Brain microvascular endothelial cell (primary cell): Measurements from ENCODE around the gene CCDC47.

Experiments
- DNase-seq: peaks from one replicate; pipeline ENCODE4 v3.0.0-alpha.2; 2020
- H3K27ac ChIP-seq: fragments of 250-450 bp; sonication (Bioruptor Pico); 2 replicates; pipeline ENCODE4 v1.5.1; 2020; ENCODE audit warnings: mild to moderate bottlenecking, moderate library complexity
- H3K27me3 ChIP-seq: fragments of 250-450 bp; sonication (Bioruptor Pico); replicated peaks from 2 replicates; pipeline ENCODE4 v1.5.1; 2020; ENCODE audit warnings: mild to moderate bottlenecking
- H3K36me3 ChIP-seq: fragments of 250-450 bp; sonication (Bioruptor Pico); replicated peaks from 2 replicates; pipeline ENCODE4 v1.5.1; 2020; ENCODE audit warnings: mild to moderate bottlenecking
- H3K4me3 ChIP-seq: 2 replicates; pipeline ENCODE4 v1.5.1; 2011; ENCODE audit warnings: low read depth, mild to moderate bottlenecking, control low read depth, low read length, moderate library complexity
- in situ Hi-C: cut with HindIII; loops from 2 replicates; pipeline ENCODE4 v1.10.0; 2017; ENCODE audit warnings: low sequenced_read_pairs, low pct_ligation_motif_present
- TF ChIP-seq, protein P1 (sequence below): IDR thresholded peaks from 2 replicates; pipeline ENCODE4 v1.5.1; 2011; ENCODE audit warnings: low read depth, mild to moderate bottlenecking, moderate library complexity, low read length, control low read depth, inconsistent platforms; ENCODE audit errors: missing control alignments

Gene CCDC47

DNA sequence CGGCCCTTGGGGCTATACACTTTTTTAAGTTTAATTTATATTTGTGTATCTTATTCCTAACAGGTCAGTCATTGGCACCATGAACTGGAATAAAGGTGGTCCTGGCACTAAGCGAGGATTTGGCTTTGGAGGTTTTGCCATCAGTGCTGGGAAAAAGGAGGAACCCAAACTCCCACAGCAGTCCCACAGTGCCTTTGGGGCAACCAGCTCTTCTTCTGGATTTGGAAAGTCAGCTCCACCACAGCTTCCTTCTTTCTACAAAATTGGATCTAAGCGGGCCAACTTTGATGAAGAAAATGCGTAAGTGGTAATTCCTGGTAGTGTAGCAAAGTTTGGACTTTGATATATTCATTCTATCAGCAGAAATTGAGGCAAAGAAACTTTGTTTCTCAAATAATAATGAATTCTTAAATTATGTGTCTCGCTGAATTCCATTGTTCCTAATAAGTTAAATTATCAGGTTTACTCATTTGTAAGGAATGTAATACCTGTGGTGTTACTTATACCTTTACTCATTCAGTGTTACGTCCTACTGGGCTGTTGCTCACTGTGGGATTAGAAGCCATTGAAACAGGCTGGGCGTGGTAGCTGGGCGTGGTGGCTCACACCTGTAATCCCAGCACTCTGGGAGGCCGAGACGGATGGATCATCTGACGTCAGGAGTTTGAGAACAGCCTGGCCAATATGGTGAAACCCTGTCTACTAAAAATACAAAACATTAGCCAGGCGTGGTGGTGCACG is 13.7 kb upstream of the CCDC47 start:
- H3K4me3 ChIP-seq: no peak overlapping the region
- in situ Hi-C loops: no loop called here
- H3K27ac ChIP-seq: no peak overlapping the region
- no peak for DNase-seq
- TF ChIP-seq, protein P1, sequence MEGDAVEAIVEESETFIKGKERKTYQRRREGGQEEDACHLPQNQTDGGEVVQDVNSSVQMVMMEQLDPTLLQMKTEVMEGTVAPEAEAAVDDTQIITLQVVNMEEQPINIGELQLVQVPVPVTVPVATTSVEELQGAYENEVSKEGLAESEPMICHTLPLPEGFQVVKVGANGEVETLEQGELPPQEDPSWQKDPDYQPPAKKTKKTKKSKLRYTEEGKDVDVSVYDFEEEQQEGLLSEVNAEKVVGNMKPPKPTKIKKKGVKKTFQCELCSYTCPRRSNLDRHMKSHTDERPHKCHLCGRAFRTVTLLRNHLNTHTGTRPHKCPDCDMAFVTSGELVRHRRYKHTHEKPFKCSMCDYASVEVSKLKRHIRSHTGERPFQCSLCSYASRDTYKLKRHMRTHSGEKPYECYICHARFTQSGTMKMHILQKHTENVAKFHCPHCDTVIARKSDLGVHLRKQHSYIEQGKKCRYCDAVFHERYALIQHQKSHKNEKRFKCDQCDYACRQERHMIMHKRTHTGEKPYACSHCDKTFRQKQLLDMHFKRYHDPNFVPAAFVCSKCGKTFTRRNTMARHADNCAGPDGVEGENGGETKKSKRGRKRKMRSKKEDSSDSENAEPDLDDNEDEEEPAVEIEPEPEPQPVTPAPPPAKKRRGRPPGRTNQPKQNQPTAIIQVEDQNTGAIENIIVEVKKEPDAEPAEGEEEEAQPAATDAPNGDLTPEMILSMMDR: no peak
- peaks cover 50% of the 10 kb centered on the region for H3K36me3 ChIP-seq
- no peaks in the 10 kb centered on the region for H3K27me3 ChIP-seq

DNA sequence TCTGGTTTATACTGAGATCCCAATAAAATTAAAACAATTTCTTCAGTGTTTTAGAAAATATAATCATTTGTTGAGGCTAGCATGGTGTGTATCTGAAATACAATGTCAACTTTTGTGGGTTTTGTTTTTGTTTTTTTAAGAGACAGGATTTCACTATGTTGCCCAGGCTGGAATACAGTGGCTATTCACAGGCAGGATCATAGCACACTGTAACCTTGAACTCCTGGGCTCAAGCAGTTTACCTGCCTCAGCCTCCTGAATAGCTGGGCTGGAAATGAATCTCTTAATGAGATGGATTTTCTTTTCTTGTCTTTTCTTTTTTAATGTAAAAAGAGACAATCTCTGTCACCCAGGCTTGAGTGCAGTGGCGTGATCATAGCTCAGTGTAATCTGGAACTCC is 12.7 kb upstream of the CCDC47 start:
- TF ChIP-seq, protein P1: no peak
- Histone ChIP-seq H3K4me3 (no peak overlapping the region), H3K36me3 (peaks cover 40% of the 10 kb centered on the region), H3K27me3 (no peaks in the 10 kb centered on the region), H3K27ac (no peak overlapping the region)
- in situ Hi-C loops: no loop called here
- no peak for DNase-seq

DNA sequence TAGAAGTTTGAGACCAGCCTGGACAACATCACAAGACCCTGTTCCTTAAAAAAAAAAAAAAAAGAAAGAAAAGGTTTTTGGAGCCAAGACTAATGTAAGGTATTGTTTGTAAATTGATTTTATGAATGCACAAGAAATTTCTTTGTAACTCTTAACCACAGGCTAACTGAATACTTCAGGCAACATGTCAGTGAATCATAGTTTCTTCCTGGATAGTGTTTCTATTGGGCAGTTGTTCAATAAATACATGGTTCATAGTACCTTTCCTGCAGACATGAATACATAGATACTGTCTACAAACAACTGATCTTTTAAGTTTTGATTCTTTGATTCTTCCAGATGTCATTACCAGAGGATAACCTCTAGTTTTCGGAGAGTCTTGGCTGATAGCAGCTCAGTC is 12.2 kb upstream of the CCDC47 start:
- H3K27ac ChIP-seq: no peak overlapping the region
- no peak for DNase-seq
- TF ChIP-seq, protein P1: no peak
- no peak overlapping the region for H3K4me3 ChIP-seq
- H3K36me3 ChIP-seq: peaks cover 37% of the 10 kb centered on the region
- no peaks in the 10 kb centered on the region for H3K27me3 ChIP-seq
- in situ Hi-C loops: no loop called here

DNA sequence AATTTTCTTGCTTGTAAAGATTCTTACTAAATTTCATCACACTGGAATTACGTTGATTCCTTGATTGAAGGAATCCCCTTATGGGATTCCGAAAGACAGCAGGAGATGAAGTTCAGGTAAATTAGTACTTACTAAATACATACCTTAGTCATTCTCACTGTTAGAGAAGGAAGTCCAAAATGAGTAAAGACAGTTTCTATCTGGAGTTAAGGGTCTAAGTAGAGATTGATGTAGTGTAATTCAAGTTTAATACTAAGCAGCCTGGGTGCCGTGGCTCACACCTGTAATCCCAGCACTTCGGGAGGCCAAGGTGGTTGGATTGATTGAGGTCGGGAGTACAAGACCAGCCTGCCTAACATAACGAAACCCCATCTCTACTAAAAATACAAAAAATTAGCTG is 10.1 kb upstream of the CCDC47 start:
- H3K4me3 ChIP-seq: no peak overlapping the region

DNA sequence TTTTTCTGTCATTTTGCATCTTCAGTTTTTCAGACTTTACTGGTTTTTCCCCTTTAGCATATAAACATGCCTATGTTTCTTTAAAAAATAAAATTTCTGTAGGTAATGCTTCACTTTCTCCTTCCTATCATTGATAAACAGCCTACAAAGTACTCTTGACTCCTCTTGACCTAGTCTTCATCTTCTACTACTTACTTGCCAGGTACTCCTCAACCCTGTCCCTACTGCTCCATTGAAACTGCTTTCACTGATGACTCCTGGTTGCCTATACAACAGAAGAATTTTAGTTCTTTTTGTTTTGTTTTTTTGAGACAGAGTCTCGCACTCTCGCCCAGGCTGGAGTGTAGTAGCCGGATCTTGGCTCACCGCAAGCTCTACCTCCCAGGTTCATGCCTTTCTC is 7.5 kb upstream of the CCDC47 start:
- Histone ChIP-seq H3K4me3 (no peak overlapping the region), H3K36me3 (peaks cover 9% of the 10 kb centered on the region), H3K27ac (no peak overlapping the region), H3K27me3 (no peaks in the 10 kb centered on the region)
- TF ChIP-seq, protein P1: no peak
- in situ Hi-C loops: no loop called here
- no peak for DNase-seq

More for the DNA sequence above, 10.1 kb upstream of the CCDC47 start:
- peaks cover 24% of the 10 kb centered on the region for H3K36me3 ChIP-seq
- no peak for DNase-seq
- in situ Hi-C loops: no loop called here
- H3K27ac ChIP-seq: no peak overlapping the region
- H3K27me3 ChIP-seq: no peaks in the 10 kb centered on the region
- TF ChIP-seq, protein P1: no peak

DNA sequence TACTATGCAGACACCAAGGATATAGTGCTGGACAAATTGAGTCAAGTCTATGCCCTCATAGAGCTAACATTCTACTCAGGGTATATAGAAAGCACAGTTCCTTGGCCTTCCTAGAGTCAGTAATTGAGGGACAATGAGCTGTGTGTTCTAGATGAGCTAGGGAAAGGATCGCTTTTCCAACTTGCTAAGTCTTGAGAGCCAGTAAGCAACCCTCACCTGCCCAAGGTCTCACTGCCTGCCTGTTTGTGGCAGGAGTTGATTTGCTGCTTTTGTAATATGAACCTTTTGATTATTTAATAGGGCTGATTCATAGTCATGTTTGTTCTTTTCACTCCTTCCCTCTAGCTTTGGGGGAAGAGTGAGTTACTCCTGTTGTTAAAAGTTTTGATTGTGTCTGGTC is 7.1 kb upstream of the CCDC47 start:
- Histone ChIP-seq H3K36me3 (peaks cover 9% of the 10 kb centered on the region), H3K27me3 (no peaks in the 10 kb centered on the region), H3K4me3 (no peak overlapping the region), H3K27ac (no peak overlapping the region)
- no peak for DNase-seq
- TF ChIP-seq, protein P1: no peak
- in situ Hi-C loops: no loop called here
